ELR (cell line): Measurements from ENCODE around the gene ZNF587B.
"Not testable (repeated sequence)": the region's sequence is repeated elsewhere in the genome, so short reads cannot be mapped to it uniquely, and the experiment has no call there.

ENCODE experiments used
- DNase-seq: peaks from one replicate; pipeline ENCODE4 v3.0.0-alpha.2; 2015; ENCODE audit warnings: low read depth

The ZNF587B gene

GRCh38 chr19:57819475-57820148, 10.5 kb upstream of the ZNF587B start:
- DNase-seq: peak; percentile 98

- no peak for DNase-seq
Observed at GRCh38 chr19:57820599-57820998, 9.5 kb upstream of the ZNF587B start.

- DNase-seq: not testable (repeated sequence)
Observed at GRCh38 chr19:57821095-57821494, 9.0 kb upstream of the ZNF587B start.

GRCh38 chr19:57821501-57821900, 8.6 kb upstream of the ZNF587B start:
- not testable (repeated sequence) for DNase-seq

- not testable (repeated sequence) for DNase-seq
Observed at GRCh38 chr19:57823155-57823554, 6.9 kb upstream of the ZNF587B start.

- not testable (repeated sequence) for DNase-seq
Observed at GRCh38 chr19:57823608-57824007, 6.5 kb upstream of the ZNF587B start.

GRCh38 chr19:57825511-57825910, 4.6 kb upstream of the ZNF587B start:
- DNase-seq: no peak

- no peak for DNase-seq
Observed at GRCh38 chr19:57829316-57829715, 783 bp upstream of the ZNF587B start.

- not testable (repeated sequence) for DNase-seq
Observed at GRCh38 chr19:57836991-57837390, 6.9 kb downstream of the ZNF587B start.

GRCh38 chr19:57838622-57839191, 8.6 kb downstream of the ZNF587B start:
- DNase-seq: not testable (repeated sequence)

- no peak for DNase-seq
Observed at GRCh38 chr19:57841122-57841763, 11.1 kb downstream of the ZNF587B start.

GRCh38 chr19:57847164-57847563, 17.1 kb downstream of the ZNF587B start:
- not testable (repeated sequence) for DNase-seq

GRCh38 chr19:57849162-57849665, 19.1 kb downstream of the ZNF587B start:
- not testable (repeated sequence) for DNase-seq

GRCh38 chr19:57849666-57850473, 19.8 kb downstream of the ZNF587B start, which contains the start of gene ZNF587:
TSS of gene ZNF587 (plus strand) at chr19:57849859. CDS start at chr19:57850039, 180 bp downstream.
- peak; percentile 93 for DNase-seq

GRCh38 chr19:57850553-57851017, 20.5 kb downstream of the ZNF587B start:
- peak; percentile 87 for DNase-seq

GRCh38 chr19:57851812-57852603, 21.9 kb downstream of the ZNF587B start:
- DNase-seq: not testable (repeated sequence)

GRCh38 chr19:57854117-57854516, 24.0 kb downstream of the ZNF587B start:
- DNase-seq: not testable (repeated sequence)

GRCh38 chr19:57862351-57862750, 32.3 kb downstream of the ZNF587B start:
- DNase-seq: not testable (repeated sequence)

GRCh38 chr19:57867868-57868492, 37.9 kb downstream of the ZNF587B start:
- no peak for DNase-seq

- DNase-seq: not testable (repeated sequence)
Observed at GRCh38 chr19:57869655-57870054, 39.6 kb downstream of the ZNF587B start.

- DNase-seq: no peak
Observed at GRCh38 chr19:57870225-57870624, 40.1 kb downstream of the ZNF587B start.
